HEK293 (cell line): ENCODE results near the gene C5.

Experiments
- CTCF ChIA-PET: fragments of 350-600 bp; formaldehyde crosslinking; extraction: SDS; loops from one replicate; lab custom pipeline; 2021; ENCODE audit warnings: antibody characterized with exemption; lab: Yijun Ruan, JAX
- POLR2A ChIA-PET: fragments of 300-600 bp; formaldehyde crosslinking; extraction: SDS; loops from one replicate; lab custom pipeline; 2020; ENCODE audit warnings: antibody characterized with exemption, inconsistent platforms; lab: Yijun Ruan, JAX
- H3K27ac ChIP-seq: fragments of 200-500 bp; sonication (Bioruptor generic); 2 replicates; pipeline ENCODE4 v1.5.1; 2014; ENCODE audit warnings: low read depth, low read length, control low read depth, inconsistent platforms; ENCODE audit errors: extremely low read depth
- H3K36me3 ChIP-seq, 2 experiments: fragments of 200-500 bp in 1 of 2; sonication (Bioruptor generic) in 1 of 2; 1 replicate in 1 of 2; 2 replicates in 1 of 2; pipeline ENCODE4 v1.5.1; 2014 to 2017; ENCODE audit warnings: inconsistent platforms in 2 of 2, low read length in 2 of 2; ENCODE audit not compliant: control insufficient read depth in 2 of 2, insufficient read depth in 1 of 2
- H3K4me1 ChIP-seq: fragments of 200-500 bp; sonication (Bioruptor generic); 2 replicates; pipeline ENCODE4 v1.5.1; 2014; ENCODE audit warnings: mild to moderate bottlenecking, low read length, inconsistent platforms; ENCODE audit not compliant: control insufficient read depth, insufficient read depth
- H3K4me3 ChIP-seq: 2 replicates; pipeline ENCODE4 v1.5.1; 2011; ENCODE audit warnings: low read depth, mild to moderate bottlenecking, control low read depth, low read length, moderate library complexity
- H3K9me3 ChIP-seq: fragments of 200-500 bp; sonication (Bioruptor generic); 2 replicates; pipeline ENCODE4 v1.5.1; 2014; ENCODE audit warnings: low read depth, low read length, inconsistent platforms; ENCODE audit not compliant: control insufficient read depth, insufficient read depth
- HIC1 ChIP-seq: fragments of 450-650 bp; formaldehyde crosslinking; IDR thresholded peaks from 2 replicates; pipeline ENCODE4 v1.5.1; 2016; ENCODE audit warnings: missing biosample characterization, missing genetic modification characterization
- INSM2 ChIP-seq: fragments of 450-650 bp; formaldehyde crosslinking; IDR thresholded peaks from 2 replicates; pipeline ENCODE4 v1.5.1; 2016; ENCODE audit warnings: missing biosample characterization, missing genetic modification characterization
- KLF16 ChIP-seq: fragments of 450-650 bp; formaldehyde crosslinking; IDR thresholded peaks from 2 replicates; pipeline ENCODE4 v1.5.1; 2017; ENCODE audit warnings: missing biosample characterization, missing genetic modification characterization
- KLF17 ChIP-seq: fragments of 450-650 bp; formaldehyde crosslinking; IDR thresholded peaks from 2 replicates; pipeline ENCODE4 v1.5.1; 2016; ENCODE audit warnings: missing biosample characterization, missing genetic modification characterization
- MEIS1 ChIP-seq: sonication (generic); formaldehyde crosslinking; IDR thresholded peaks from 2 replicates; pipeline ENCODE4 v1.8.1; 2022; ENCODE audit warnings: missing genetic modification reagents, mild to moderate bottlenecking, borderline replicate concordance
- OSR2 ChIP-seq: fragments of 450-650 bp; formaldehyde crosslinking; IDR thresholded peaks from 2 replicates; pipeline ENCODE4 v1.5.1; 2016; ENCODE audit warnings: missing biosample characterization, missing genetic modification characterization
- SALL2 ChIP-seq: fragments of 450-650 bp; formaldehyde crosslinking; IDR thresholded peaks from 2 replicates; pipeline ENCODE4 v1.5.0; 2017; ENCODE audit warnings: missing biosample characterization, mild to moderate bottlenecking, missing genetic modification characterization, borderline replicate concordance
- SETDB1 ChIP-seq: IDR thresholded peaks from one replicate; pipeline ENCODE4 v1.6.1; 2017; ENCODE audit warnings: mild to moderate bottlenecking, low read length, moderate library complexity, mixed read lengths; ENCODE audit not compliant: insufficient read length
- ZBTB11 ChIP-seq: fragments of 450-650 bp; formaldehyde crosslinking; conservative IDR thresholded peaks from 2 replicates; pipeline ENCODE4 v1.5.1; 2016; ENCODE audit warnings: low read depth, missing biosample characterization, missing genetic modification characterization
- ZBTB26 ChIP-seq: fragments of 450-650 bp; formaldehyde crosslinking; optimal IDR thresholded peaks from 2 replicates; pipeline ENCODE3; 2016; ENCODE audit warnings: missing biosample characterization, mild to moderate bottlenecking, missing genetic modification characterization
- ZFP3 ChIP-seq: fragments of 450-650 bp; formaldehyde crosslinking; IDR thresholded peaks from 2 replicates; pipeline ENCODE4 v1.5.1; 2016; ENCODE audit warnings: low read depth, missing biosample characterization, missing genetic modification characterization
- ZNF121 ChIP-seq: fragments of 450-650 bp; formaldehyde crosslinking; IDR thresholded peaks from 2 replicates; pipeline ENCODE4 v1.5.1; 2016; ENCODE audit warnings: missing biosample characterization, missing genetic modification characterization
- ZNF138 ChIP-seq: fragments of 450-650 bp; formaldehyde crosslinking; IDR thresholded peaks from 2 replicates; pipeline ENCODE4 v1.5.1; 2016; ENCODE audit warnings: missing biosample characterization, missing genetic modification characterization, borderline replicate concordance
- ZNF169 ChIP-seq: fragments of 450-650 bp; formaldehyde crosslinking; IDR thresholded peaks from 2 replicates; pipeline ENCODE4 v1.5.1; 2016; ENCODE audit warnings: missing biosample characterization, missing genetic modification characterization
- ZNF202 ChIP-seq: fragments of 450-650 bp; formaldehyde crosslinking; IDR thresholded peaks from 2 replicates; pipeline ENCODE4 v1.5.1; 2016; ENCODE audit warnings: missing biosample characterization, missing genetic modification characterization, borderline replicate concordance
- ZNF239 ChIP-seq: fragments of 450-650 bp; formaldehyde crosslinking; IDR thresholded peaks from 2 replicates; pipeline ENCODE4 v1.5.1; 2016; ENCODE audit warnings: missing biosample characterization, missing genetic modification characterization
- ZNF350 ChIP-seq: fragments of 450-650 bp; formaldehyde crosslinking; IDR thresholded peaks from 2 replicates; pipeline ENCODE4 v1.5.0; 2017; ENCODE audit warnings: missing biosample characterization, mild to moderate bottlenecking, missing genetic modification characterization
- ZNF501 ChIP-seq: fragments of 450-650 bp; formaldehyde crosslinking; IDR thresholded peaks from 2 replicates; pipeline ENCODE4 v1.5.1; 2016; ENCODE audit warnings: missing biosample characterization, missing genetic modification characterization
- ZNF560 ChIP-seq: fragments of 450-650 bp; formaldehyde crosslinking; IDR thresholded peaks from 2 replicates; pipeline ENCODE4 v1.5.1; 2017; ENCODE audit warnings: missing biosample characterization, missing genetic modification characterization, borderline replicate concordance
- ZNF624 ChIP-seq: fragments of 450-650 bp; formaldehyde crosslinking; IDR thresholded peaks from 2 replicates; pipeline ENCODE4 v1.5.1; 2017; ENCODE audit warnings: missing biosample characterization, missing genetic modification characterization
- ZNF707 ChIP-seq: fragments of 450-650 bp; formaldehyde crosslinking; IDR thresholded peaks from 2 replicates; pipeline ENCODE4 v1.5.1; 2016; ENCODE audit warnings: missing biosample characterization, missing genetic modification characterization
- ZNF792 ChIP-seq: fragments of 450-650 bp; formaldehyde crosslinking; IDR thresholded peaks from 2 replicates; pipeline ENCODE4 v1.5.1; 2016; ENCODE audit warnings: missing biosample characterization, missing genetic modification characterization

The C5 gene

GRCh38 chr9:120949290-120949689, 100.8 kb downstream of the C5 start (continued):
- TF ChIP-seq SALL2 (tag by site-specific recombination), result no peak
- no peak for TF ChIP-seq SETDB1
- no peak for TF ChIP-seq ZNF624 (tag by site-specific recombination)
- TF ChIP-seq ZNF560 (tag by site-specific recombination), result no peak
- TF ChIP-seq ZBTB26 (tag by site-specific recombination), result no peak

GRCh38 chr9:120948824-120949223, 101.3 kb downstream of the C5 start:
- Histone ChIP-seq H3K4me1 (no peaks in the 10 kb centered on the region), H3K36me3 (no peaks in the 10 kb centered on the region), H3K27ac (no peak overlapping the region), H3K9me3 (no peaks in the 10 kb centered on the region), H3K4me3 (no peak overlapping the region)
- ChIA-PET CTCF (no interaction called here), POLR2A (no interaction called here)
- TF ChIP-seq ZNF350 (no peak), ZNF792 (tag by site-specific recombination) (no peak), ZFP3 (tag by site-specific recombination) (no peak), OSR2 (tag by site-specific recombination) (no peak), ZNF707 (tag by site-specific recombination) (no peak), INSM2 (no peak), KLF17 (tag by site-specific recombination) (no peak), KLF16 (no peak), HIC1 (tag by site-specific recombination) (no peak), ZNF501 (tag by site-specific recombination) (no peak)

GRCh38 chr9:120947222-120947621, 102.9 kb downstream of the C5 start:
- Histone ChIP-seq H3K4me3 (no peak overlapping the region), H3K4me1 (no peaks in the 10 kb centered on the region), H3K27ac (no peak overlapping the region), H3K36me3 (no peaks in the 10 kb centered on the region), H3K9me3 (no peaks in the 10 kb centered on the region)
- POLR2A ChIA-PET, result no interaction called here
- CTCF ChIA-PET, result no interaction called here
- no peak for TF ChIP-seq ZNF202 (tag by site-specific recombination)
- no peak for TF ChIP-seq INSM2
- no peak for TF ChIP-seq ZNF121
- no peak for TF ChIP-seq ZNF169 (tag by site-specific recombination)
- TF ChIP-seq MEIS1 (CRISPR knock-in tag), result no peak
- no peak for TF ChIP-seq ZNF239
- no peak for TF ChIP-seq ZBTB26 (tag by site-specific recombination)
- TF ChIP-seq ZBTB11 (tag by site-specific recombination), result no peak
- TF ChIP-seq ZNF138 (tag by site-specific recombination), result no peak
